PFSK-1 (cell line): ENCODE data around the gene RNF4.

ENCODE experiments used
- FOXP2 ChIP-seq: optimal IDR thresholded peaks from 2 replicates; pipeline ENCODE3; 2011; ENCODE audit warnings: borderline replicate concordance, control low read depth, inconsistent platforms; ENCODE audit not compliant: insufficient read depth; ENCODE audit errors: extremely low read length, extremely low read depth
- POLR2AphosphoS5 ChIP-seq: IDR thresholded peaks from 2 replicates; pipeline ENCODE4 v1.6.1; 2012; ENCODE audit warnings: low read depth, mild to moderate bottlenecking, control low read depth, low read length, moderate library complexity
- REST ChIP-seq, 2 experiments: IDR thresholded peaks; 2 replicates each; pipeline versions ENCODE4 v1.6.1 to v1.8.0; 2011 to 2012; ENCODE audit warnings: low read depth in 2 of 2, low read length in 2 of 2, control low read depth in 1 of 2, inconsistent platforms in 1 of 2, mild to moderate bottlenecking in 1 of 2, moderate library complexity in 1 of 2; ENCODE audit not compliant: insufficient read depth in 1 of 2
- SIN3A ChIP-seq: IDR thresholded peaks from 2 replicates; pipeline ENCODE4 v1.6.1; 2012; ENCODE audit warnings: mild to moderate bottlenecking, low read length, moderate library complexity, borderline replicate concordance; ENCODE audit not compliant: insufficient read depth
- TAF1 ChIP-seq: IDR thresholded peaks from 2 replicates; pipeline ENCODE4 v1.6.1; 2012; ENCODE audit warnings: low read length, control low read depth, borderline replicate concordance; ENCODE audit not compliant: insufficient read depth

GRCh38 chr4:2480649-2481048, 11.7 kb downstream of the RNF4 start:
- no peak for TF ChIP-seq TAF1
- TF ChIP-seq POLR2AphosphoS5: no peak
- no peak for TF ChIP-seq SIN3A
- TF ChIP-seq REST (IDR thresholded peaks at IDR 0.05; ENCODE audit: insufficient read depth in 1 of 2, low read depth in 2 of 2, low read length in 2 of 2): no peak
- TF ChIP-seq FOXP2: no peak
